GM18861 (cell line): ENCODE data around the gene CELA2A.
"Not testable (repeated sequence)": the region's sequence is repeated elsewhere in the genome, so short reads cannot be mapped to it uniquely, and the experiment has no call there.

Experiments
- ATAC-seq: cut with Tn5 transposase; IDR thresholded peaks from one replicate; pipeline ENCODE4 v1.9.1; 2021; ENCODE audit not compliant: unreplicated experiment

The CELA2A gene

DNA sequence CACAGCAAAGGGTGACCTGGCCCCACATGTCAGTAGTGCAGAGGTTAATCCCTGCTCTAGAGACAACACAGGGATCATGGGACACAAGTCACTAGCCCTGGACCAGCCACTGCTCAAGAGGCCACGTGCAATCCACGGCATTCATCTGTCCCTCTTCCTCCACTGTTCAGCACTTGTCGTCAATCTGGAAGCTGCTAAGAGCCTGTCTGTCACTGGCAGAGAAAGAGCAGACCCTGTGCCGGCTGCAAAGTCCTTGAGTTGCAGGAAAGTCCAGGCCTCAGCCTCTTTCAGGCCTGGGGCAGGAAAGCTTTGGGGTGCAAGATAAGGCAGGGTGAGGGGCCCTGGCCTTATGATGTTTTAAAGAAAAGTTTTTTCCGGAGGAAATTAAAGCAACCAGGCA lies 36.1 kb downstream of the CELA2A start:
- no peak for ATAC-seq

DNA sequence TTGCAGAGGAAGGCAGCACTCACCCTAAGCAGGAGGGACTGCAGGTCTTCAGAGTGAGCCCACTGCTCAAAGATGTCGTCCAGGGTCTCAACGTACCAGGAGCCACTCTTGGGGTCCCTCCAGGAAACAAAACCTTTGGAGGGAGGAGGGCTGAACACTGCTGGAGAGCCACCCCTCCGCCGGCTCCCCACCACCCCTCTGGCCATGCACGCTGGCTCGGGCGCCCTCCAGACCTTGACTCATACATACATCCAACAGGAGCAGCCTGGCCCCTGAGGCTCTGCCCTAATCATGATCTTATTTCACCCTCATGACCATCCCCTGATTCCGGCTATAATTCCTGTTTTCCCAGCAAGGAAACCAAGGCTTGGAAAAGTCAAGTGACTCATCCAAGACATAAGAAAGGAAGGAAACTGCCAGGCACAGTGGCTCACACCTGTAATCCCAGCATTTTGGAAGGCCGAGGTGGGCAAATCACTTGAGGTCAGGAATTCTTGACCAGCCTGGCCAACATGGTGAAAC lies 37.4 kb downstream of the CELA2A start:
- ATAC-seq, result no peak

DNA sequence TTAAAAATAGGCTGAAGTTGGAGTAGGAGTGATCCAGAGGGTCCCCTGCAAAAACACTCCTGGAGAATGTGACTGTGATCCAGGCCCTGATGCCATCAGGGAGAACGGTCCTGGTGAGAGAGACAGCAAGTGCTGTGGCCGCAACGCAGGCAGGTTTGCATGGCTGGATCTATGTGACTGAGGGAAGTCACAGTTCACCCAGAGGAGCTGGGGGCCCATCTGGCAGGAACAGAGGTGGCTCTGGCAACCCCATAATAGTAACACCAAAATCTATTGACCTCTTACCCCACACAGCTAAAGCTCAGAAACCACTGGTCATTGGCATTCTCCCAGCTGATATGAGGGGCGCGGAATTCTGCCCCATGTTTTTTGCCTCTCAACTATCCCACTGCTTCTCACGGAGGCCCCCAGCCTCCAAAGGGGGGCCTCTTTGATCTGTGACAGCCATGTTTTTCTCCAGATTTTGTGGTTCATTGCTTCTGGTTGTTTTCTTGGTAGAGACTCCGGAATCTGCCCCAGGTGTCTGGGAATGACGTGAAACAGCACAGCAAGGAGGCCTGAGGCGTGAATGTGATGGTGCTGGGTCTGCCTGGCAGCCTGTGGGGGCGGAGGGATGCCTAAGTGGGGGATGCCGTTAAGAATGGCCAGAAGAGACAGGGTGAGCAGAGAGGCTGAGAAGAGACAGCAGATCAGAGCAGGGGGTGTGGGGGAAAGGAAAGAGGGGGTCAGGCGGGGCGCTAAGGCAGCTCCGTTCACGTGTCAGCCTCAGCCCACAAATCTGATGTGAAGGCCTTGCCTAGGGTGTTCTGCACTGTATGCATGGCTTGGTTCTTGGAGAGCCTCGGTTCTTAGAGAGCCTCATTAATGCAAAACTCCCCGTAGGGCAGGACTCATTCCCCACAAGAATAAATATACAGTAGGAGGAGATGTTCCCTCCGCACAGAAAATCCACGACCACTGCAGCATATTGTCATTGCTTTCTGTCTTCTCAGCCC lies 43.9 kb downstream of the CELA2A start:
- ATAC-seq, result no peak

DNA sequence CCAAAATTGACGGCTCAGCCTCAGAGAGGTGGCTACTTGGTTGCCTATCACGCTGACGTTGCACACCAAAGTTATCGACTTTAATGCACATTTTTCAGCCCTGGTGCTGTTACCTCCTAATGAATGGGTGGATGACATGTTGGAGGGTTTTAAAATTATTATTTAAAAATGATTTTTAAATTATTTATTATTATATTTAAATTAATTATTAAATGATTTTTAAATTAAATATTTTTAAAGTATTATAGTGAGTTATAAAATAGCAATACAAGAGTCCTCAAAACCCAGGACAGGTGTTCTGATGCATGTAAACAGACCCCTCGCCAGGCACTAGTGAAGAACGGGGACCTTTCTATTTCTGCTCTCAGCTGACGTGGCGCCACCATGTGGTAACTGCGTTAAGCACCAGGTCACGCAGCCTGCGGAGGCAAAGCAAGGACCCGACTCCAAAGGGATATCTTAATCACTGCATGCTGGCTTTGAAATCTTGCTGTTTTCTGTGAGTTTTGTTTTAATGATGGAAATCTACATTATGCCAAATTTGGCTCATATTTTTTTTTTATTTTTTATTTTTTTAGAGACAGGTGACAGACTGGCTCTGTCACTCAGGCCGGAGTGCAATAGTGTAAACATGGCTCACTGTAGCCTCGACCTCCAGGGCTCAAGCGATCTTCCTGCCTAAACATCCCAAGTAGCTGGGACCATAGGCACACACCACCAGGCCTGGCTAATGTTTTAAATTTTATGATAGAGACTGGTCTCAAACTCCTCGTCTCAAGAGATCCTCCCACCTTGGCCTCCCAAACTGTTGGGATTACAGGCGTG lies 44.9 kb downstream of the CELA2A start:
- no peak for ATAC-seq

DNA sequence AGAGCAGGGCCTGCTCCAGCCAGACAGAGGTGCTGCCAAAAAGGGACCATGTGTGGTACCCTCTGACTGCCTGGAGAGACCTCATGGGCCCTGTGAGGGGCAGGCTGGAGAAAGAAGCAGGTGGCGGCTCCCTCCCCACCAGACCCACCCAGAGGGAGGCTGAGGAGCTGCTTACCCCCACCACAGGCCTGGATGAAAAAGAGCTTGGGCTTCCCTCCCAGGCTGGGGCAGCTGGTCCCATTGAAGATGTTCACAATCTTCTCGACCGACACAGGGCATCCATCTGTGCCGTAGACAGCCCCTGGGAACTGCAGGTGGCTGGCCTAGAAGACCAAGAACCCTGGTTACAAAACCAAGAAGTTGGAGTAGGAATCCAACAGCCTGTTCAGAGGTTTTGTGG lies 47.9 kb downstream of the CELA2A start:
- ATAC-seq, result no peak

DNA sequence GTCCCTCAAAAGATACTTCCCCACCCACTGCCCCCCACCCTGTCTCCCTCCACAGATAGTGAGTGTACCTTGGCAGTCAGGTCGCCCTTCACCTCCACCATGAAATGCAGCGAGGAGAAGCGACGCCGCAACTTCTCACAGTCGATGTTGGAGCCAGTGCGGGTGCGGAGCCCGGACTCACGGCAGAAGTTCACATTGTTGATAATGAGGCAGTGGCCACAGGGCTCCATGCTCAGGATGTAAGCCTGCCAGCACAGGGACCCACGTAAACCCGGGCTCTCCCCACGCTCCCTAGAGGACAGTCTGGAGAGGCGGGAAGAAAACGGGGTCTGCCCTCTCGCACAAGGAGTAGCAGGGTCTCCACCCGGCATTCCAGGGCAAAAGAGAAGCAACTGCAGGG lies 50.3 kb downstream of the CELA2A start:
- ATAC-seq, result no peak

DNA sequence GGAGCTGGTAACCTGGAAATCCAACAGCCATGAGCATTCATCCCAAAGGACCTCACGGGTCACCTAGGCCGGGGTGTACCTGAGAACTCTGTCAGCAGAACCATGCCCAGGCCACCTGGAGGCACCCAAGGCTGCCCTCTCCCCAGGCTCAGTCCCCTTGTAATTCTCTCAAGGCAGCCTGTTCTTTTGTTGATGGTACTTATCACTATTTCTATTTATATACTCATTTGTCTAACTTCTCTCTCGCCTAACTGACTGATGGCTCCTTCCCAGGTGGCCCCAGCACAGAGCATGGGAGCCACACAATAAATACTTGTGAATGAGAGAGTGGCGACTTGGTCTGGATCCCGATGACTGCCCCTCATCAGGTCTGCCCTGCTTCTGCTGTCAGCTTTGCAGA lies 50.7 kb downstream of the CELA2A start:
- ATAC-seq, result no peak

DNA sequence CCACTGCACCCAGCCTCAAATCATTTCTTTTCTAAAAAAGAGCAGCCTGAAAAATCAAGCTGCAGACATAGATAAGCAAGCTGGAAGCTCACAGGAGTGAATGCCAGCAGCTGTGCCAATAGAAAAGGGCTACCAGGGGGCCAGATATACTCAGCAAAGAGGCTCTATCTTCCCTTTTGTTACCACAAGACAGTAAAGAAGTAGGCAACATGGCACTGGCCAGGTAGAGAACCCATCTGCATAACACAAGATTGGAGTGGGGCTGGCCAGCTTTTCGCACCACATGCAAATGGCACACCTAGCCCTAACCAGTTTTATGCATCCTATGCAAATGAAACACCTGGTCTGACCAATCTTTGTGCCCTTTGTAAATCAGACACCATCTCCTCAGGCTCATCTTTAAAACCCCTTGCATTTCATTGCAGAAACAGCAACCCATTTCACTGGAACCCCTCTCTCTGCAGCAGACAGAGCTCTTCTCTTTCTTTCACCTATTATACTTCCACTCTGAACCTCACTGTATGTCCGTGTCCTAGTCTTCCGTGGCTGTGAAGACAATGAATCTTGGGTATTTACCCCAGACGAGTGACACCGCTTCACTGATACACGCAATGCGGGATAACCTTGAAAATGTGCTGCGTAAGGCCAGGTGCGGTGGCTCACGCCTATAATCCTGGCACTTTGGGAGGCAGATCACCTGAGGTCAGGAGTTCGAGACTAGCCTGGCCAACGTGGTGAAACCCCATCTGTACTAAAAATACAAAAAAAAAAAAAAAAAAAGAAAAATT lies 52.4 kb downstream of the CELA2A start:
- ATAC-seq, result no peak

DNA sequence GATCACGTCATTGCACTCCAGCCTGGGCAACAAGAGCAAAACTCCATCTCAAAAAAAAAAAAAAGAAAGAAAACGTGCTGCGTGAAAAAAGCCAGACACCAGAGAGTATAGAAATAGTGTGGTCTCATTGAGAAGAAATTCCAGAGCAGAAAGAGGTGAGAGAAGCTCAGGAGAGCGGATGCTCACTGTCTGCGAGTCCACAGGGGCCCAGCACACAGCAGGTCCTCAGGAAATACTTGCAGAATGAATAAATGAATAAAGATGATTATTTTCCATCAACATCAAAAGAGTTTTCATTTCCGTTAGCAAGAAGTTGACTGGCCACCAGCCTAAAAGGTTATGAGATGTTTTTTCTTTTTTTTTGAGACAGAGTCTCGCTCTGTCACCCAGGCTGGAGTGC lies 53.1 kb downstream of the CELA2A start:
- ATAC-seq, result no peak

DNA sequence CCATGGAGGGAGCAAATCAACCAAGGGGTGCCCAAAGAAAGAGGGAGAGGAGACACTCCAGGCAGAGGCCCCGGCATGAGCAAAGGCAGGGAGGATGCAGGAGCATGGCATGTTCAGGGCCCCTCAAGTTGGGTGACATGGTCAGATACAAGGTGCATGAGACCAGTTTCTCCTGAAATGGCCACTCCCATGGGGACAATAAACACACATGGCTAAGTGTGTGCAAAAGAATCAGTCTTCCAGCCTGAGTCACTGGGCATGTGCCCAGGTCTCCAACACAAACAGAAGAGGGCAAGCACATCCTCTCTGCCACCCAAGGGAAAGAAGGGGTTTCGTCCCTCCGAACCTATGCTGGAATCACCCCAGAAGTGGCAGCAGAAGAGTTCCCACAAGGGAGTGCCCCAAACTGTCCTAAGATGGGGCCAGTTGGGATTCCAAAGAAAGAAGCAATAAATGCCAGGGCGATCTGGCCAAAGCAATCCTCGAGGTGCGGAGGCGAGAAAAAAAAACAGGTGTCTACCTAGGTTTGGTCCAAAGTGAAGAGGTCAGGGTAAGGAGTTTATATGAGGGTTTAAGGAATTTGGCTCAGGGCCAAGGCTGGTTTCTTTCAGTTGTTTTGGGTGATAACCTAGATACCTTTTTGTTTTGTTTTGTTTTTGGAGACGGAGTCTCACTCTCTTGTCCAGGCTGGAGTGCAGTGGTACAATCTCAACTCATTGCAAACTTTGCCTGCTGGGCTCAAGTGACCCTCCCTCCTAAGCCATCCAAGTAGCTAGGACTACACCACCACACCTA lies 54.3 kb downstream of the CELA2A start:
- no peak for ATAC-seq

DNA sequence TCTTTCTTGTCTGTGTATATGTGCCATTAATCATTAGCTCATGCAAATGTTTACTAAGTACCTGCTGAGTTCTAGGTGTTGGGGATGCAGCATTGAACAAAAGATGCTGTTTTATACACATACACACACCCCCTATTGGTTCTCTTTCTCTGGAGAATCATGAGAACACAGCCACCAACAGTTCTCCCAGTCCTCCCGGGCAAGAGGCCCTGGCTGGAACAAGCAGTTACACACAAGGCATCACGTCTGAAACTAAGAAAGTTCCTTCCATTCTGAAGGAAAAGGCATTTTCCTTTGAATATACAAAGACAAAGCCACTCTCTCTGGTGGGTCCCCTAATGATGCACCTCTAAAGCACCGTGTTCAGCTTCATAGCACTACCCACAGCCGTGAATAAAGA lies 56.7 kb downstream of the CELA2A start:
- ATAC-seq, result no peak

DNA sequence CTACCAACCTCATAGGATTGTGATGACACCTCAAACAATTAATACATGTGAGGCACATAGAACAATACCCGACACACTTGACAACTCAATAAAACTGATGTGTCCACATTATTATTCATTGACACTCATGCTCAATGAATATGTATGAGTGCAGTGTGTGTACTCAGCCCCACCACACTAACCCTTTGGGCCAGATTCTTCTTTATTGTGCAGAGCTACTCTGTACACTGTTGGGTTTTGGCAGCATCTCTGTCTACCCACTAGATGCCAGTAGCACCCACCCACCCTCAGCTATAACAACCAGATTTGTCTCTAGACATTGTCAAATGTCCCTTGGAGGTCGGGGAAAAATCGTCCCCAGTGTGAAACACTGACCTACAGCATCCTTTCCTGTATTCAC lies 57.4 kb downstream of the CELA2A start:
- ATAC-seq, result no peak

DNA sequence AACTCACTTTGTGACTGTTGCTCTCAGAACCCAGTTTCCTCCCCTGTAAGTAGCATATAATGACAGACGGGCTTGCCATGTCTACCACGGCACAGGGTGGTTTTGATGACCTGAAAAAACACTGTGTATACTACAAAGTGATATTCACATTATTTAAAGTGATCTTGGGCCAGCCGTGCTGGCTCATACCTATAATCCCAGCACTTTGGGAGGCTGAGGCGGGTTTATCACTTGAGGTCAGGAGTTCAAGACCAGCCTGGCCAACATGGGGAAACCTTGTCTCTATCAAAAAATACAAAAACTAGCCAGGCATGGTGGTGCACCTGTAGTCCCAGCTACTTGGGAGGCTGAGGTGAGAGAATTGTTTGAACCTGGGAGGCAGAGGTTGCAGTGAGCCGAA lies 58.0 kb downstream of the CELA2A start:
- ATAC-seq, result not testable (repeated sequence)

DNA sequence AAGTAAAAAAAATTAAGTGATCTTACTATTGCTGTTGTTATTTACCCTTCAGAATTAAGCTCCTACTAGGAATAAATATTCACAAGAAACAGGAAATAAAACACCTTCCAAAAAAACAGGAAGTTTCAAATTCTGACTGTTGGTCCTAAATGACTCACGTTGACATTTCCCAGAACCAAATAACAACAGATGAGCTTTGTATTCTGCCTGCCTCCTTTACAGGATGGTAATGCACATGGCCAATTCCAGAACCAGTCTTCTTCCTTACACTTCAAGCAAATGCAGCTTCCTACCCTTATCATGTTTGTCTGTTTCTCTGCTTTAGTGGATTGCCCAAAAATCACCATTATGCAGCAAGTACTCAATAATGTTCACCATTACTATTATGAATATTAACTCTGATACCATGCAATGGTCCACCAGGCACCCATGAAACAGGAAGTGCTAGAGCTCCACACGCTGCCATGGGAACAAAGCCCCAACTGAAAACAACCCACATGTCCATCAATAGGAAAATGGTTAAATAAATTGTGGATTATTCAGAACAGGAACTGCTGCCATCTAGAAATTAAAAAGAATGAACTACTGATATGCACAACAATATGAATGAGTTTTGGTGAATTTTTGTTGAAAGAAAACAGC lies 58.6 kb downstream of the CELA2A start:
- no peak for ATAC-seq

DNA sequence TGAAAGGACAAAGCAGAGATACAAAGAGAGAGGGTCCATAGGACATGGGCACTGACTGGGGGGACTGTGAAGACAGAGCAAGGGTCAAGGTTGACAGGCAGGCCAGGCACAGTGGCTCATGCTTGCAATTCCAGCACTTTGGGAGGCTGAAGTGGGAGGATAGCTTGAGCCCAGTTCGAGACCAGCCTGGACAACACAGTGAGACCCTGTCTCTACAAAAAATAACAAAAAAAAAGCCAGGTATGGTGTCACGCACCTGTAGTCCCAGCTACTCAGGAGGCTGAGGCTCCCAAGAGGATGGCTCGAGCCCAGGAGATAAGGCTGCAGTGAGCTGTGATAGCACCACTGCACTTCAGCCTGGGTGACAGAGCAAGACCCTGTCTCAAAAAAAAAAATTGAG lies 63.1 kb downstream of the CELA2A start:
- no peak for ATAC-seq

DNA sequence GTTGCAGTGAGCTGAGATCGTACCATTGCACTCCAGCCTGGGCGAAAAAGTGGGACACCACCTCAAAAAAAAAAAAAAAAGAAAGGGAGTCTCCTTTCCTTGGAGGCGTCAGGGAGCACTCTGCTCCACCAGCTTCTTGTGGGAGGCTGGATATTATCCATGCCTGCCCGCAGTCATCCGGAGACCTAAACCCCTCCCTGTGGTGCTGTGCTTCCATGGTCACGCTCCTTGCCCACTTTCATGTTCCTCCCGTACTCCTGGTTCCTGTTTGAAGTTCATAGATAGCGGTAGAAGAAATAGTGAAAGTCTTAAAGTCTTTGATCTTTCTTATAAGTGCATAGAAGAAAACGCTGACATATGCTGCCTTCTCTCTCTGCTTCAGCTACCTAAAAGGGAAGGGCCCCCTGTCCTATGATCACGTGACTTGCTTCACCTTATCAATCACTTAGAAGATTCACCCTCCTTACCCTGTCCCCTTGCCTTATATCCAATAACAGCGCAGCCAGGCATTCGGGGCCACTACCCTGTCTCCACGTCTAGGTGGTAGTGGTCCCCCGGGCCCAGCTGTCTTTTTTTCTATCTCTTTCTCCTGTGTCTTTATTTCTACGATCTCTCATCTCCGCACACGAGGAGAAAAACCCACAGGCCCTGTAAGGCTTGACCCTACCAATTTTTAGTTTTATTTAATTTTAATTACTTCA lies 64.8 kb downstream of the CELA2A start:
- ATAC-seq, result not testable (repeated sequence)
